SK-N-SH (cell line): ENCODE results near the gene AUH.
A peak's percentile ranks its signal among the peaks of the same experiment; 100 is the strongest.

Experiments
- CTCF ChIP-seq: fragments of 200-600 bp; sonication (generic); IDR thresholded peaks from 2 replicates; pipeline ENCODE4 v1.6.1; 2017; ENCODE audit warnings: antibody characterized with exemption, mild to moderate bottlenecking, moderate library complexity
- EP300 ChIP-seq, 2 experiments: IDR thresholded peaks; 2 replicates each; pipeline versions ENCODE4 v1.4.0 to v1.6.1; 2012; ENCODE audit warnings: borderline replicate concordance in 1 of 2, low read depth in 1 of 2, low read length in 1 of 2
- EZH2phosphoT487 ChIP-seq: fragments of 200-600 bp; sonication (generic); IDR thresholded peaks from 2 replicates; pipeline ENCODE4 v1.6.1; 2017; ENCODE audit warnings: low read depth, mixed run types, mild to moderate bottlenecking, antibody characterized with exemption, moderate library complexity, borderline replicate concordance
- MAX ChIP-seq: IDR thresholded peaks from 2 replicates; pipeline ENCODE4 v1.4.0; 2012; ENCODE audit warnings: low read depth
- MXI1 ChIP-seq: IDR thresholded peaks from 2 replicates; pipeline ENCODE4 v1.6.1; 2012; ENCODE audit warnings: mild to moderate bottlenecking, low read depth, low read length, improper control_type of control experiment
- POLR2AphosphoS5 ChIP-seq: IDR thresholded peaks from 2 replicates; pipeline ENCODE4 v1.6.1; 2012; ENCODE audit warnings: low read depth, low read length
- REST ChIP-seq: IDR thresholded peaks from 2 replicates; pipeline ENCODE4 v1.6.1; 2012; ENCODE audit warnings: mild to moderate bottlenecking, low read depth, low read length, moderate library complexity
- SMC3 ChIP-seq: IDR thresholded peaks from 2 replicates; pipeline ENCODE4 v1.6.1; 2012; ENCODE audit warnings: low read depth, low read length, improper control_type of control experiment

- TF ChIP-seq CTCF = no peak
- no peak for TF ChIP-seq SMC3
- TF ChIP-seq POLR2AphosphoS5 = peak; percentile 46; the same call in 1 of the 2 replicates
- peak in 1 of 2 experiments; percentile 67; a peak in 1 of 4 replicates for TF ChIP-seq EP300 (IDR thresholded peaks at IDR 0.05; ENCODE audit: borderline replicate concordance in 1 of 2, low read depth in 1 of 2, low read length in 1 of 2)
- no peak for TF ChIP-seq EZH2phosphoT487
- TF ChIP-seq MAX = no peak; the same call in 1 of the 2 replicates
- no peak for TF ChIP-seq REST
- TF ChIP-seq MXI1 = no peak
Observed at GRCh38 chr9:91395553-91396471, 34.1 kb upstream of the AUH start.
